GM08714 (cell line): ENCODE data around the gene PALLD.

Source experiments
- H3K4me3 ChIP-seq: fragments of 200-500 bp; sonication (Bioruptor generic); 2 replicates; pipeline ENCODE4 v1.5.1; 2014; ENCODE audit warnings: mild to moderate bottlenecking, low read length, inconsistent platforms
- ZNF274 ChIP-seq: IDR thresholded peaks from 2 replicates; pipeline ENCODE4 v1.6.1; 2012; ENCODE audit warnings: mild to moderate bottlenecking, low read depth, low read length

PALLD gene

DNA sequence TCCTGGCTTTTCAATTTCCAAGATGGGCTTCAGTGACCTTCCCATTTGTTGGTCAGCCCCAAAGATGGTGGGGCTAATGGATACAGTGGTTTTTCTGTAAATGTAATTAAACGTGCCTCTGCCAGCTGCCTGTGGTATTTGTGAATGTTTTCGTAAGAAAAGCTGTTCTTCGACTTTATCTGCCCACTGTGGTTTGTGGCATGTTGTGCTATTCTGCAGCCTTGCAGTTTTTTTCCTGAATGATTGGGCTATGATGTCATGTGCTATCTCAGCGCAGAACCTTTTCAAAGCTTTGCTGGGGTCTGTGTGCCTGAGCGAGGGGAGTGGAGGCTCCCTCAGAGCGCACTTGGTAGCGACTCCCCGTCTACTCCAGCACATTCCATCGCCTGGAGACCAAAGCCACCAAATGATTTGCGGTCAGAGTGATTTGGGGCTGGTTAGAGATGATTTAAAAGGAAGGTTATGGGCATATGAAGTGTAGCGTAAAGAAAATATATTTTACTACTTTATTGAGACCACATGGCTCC, 137.5 kb downstream of the PALLD start:
- TF ChIP-seq ZNF274 = no peak
- H3K4me3 ChIP-seq = no peak overlapping the region

DNA sequence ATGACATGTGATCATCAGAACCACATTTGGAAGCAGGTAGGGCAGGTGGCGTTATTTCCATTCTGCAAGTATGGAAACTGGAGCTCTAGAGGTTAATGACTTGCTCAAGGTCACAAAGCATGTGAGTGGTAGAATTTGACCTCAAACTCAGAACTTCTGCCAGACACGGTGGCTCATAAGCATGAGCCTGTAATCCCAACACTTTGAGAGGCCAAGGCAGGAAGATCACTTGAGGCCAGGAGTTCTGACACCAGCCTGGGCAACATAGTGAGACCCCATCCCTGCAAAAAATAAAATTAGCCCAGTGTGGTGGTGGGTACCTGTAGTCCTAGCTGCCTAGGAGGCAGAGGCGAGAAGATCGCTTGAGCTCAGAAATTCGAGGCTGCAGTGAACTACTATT, 139.2 kb downstream of the PALLD start:
- no peak overlapping the region for H3K4me3 ChIP-seq
- no peak for TF ChIP-seq ZNF274

DNA sequence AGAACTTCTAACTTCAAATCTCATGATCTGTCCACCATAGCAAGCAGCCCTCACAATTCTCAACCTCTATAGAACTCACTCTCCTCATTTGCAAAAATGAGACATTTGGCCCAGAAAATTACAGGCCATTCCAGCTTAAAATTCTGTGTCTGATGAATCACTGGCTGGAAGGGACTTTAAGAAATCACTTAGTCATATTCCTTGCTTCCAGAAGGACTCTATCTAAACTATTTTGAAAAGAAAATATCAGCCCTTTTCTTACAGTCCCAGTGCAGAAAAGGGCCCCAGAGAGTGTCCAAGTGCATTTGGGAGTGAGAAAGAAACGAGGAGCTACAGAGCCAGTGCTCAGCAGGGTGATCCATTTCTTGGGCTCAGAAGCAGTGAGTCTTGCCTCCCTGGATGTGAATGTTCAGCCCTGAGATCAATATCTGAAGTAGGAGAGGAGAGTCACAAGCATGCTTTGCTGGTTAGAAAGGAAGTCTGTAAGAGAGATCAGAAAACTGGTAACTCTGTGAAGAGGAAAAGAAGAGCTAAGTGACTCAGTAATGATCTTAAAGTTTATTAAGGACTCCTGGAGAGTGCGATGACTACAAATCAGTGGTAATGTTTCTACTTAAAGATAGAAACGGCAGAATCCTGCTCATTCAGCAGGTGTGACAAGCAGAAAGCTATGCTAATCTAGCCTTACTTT, 139.8 kb downstream of the PALLD start:
- H3K4me3 ChIP-seq = no peak overlapping the region
- TF ChIP-seq ZNF274 = no peak

DNA sequence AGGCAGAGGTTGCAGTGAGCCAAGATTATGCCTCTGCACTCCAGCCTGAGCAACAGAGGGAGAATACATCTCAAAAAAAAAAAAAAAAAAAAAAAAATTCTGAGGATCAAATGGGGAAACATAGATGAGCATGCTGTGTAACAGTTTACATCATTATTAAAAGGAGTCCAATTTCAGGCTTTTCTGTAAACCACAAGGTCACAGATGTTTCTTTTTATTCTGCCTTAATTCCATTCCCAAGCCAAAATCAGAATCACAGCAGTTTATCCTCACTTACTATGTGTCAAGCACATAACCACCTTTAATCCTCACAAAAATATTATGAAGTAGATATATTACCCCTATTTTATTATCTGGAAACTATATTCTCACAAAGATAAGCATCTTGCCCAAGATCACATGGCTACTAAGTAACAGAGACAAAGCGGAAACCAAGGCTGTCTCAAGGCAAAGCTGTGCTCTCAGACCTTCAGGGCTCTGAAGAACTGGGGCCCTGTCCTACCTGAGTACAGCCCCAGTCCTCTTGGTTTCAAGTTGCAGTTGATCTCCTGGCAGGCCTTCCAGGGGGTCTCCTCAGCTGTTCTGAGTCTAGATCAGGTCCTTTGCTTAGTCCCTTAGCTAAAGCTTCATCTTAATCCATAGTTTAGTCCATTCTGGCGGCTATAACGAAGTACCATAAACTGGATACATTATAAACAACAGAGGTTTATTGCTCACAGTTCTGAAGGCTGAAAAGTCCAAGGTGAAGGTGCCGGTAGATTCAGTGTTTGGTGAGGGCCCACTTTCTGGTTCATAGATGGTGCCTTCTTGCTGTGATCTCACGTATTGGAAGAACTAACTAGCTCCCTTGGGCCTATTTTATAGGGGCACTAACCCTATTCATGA, 141.3 kb downstream of the PALLD start:
- no peak overlapping the region for H3K4me3 ChIP-seq
- no peak for TF ChIP-seq ZNF274

DNA sequence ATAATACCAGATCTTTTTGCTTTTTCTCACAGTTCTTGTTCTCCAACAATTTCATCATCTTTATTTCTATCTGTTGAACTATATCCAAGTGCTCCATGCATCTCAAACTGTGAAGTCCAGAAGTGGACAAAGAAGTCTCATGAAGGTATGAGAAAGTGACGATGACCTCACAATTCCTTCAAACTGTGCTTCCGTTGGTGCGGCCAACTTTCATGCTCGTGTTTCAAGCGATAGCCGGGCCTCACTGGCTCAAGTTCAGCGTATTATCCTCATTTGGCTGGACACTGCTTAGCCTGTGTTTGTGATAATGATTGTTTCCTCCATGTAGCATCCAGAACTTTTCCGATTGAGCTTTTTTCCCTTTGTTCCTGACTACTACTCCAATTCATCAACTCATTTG, 143.1 kb downstream of the PALLD start:
- H3K4me3 ChIP-seq = no peak overlapping the region
- no peak for TF ChIP-seq ZNF274

DNA sequence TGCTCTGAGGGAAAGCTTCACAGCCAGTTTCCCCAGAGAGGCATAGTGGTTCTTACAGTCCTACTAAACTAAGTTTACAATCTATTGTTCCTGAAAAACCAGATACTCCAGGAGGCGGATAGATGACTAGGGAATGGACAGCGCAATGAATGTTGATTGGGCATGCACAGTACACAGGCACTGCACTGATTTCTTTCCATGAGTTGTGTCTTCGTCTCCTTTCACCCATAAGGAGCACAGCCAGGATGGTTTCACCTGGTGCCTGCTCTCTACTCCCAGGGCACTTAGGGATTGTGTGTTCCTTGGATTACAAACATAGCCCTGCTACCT, 144.9 kb downstream of the PALLD start:
- H3K4me3 ChIP-seq = no peak overlapping the region
- TF ChIP-seq ZNF274 = no peak

DNA sequence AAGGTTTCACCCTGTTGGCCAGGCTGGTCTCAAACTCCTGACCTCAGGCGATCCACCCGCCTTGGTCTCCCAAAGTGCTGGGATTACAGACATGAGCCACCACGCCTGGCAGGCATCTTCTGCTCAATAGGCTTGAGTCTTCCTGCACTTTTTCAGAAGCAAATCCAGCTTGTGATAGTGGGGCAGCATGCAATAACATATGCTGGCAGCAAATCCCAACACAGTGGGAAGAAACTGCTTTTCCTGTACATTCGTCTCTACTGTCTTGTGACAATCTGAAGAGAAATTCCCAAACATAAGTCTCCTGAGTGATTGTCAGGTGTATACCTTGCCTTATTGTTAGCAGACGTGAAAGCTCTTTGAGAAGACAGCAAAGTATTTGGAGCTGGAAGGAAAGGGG, 145.7 kb downstream of the PALLD start:
- H3K4me3 ChIP-seq = no peak overlapping the region
- TF ChIP-seq ZNF274 = no peak

DNA sequence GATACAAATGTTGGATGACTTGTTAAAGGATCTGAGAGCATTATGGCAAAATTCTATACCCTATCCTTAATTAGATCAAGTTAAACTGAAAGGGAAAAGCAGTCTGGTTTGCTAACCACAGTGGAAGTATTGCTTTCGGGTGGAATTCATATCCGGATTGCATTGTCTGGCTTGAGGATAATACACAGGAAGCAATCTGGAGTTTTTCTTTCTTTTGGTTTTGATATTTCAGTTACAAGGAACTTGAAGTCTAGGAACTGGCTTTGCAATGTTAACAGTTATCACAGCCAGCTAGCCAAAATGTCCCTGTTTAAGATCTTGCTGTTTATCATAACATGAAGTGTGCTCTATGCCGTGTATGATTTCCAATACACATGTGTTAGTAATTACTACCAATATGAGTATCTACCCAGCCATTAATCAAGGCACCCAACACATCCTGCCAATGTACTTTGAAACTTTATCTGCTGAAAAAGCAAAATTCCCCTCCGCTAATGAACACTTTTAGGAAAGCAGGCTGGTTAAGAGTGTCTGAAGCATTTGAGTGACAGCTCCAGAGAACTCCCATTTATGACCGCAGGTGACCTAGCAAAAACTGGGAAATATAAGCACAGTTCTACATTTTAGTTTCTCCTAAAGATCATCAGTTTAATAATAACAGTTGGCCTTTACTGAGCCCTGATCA, 146.4 kb downstream of the PALLD start:
- no peak overlapping the region for H3K4me3 ChIP-seq
- TF ChIP-seq ZNF274 = no peak

DNA sequence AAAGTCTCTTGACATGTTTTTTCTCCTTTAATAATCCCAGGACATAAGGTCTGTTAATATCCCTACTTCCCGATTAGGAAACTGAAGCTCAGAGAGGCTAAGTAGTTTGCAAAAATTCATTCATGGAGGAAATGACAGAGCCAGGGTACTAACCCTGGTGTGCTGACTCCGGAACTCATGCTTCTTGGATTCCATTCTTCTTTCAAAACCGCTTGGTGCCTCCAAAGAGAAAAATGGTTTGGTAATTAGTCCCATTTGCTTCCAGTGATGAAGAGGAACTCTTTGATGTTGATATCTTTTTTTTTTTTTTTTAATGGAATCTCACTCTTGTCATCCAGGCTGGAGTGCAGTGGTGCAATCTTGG, 146.9 kb downstream of the PALLD start:
- no peak for TF ChIP-seq ZNF274
- no peak overlapping the region for H3K4me3 ChIP-seq

DNA sequence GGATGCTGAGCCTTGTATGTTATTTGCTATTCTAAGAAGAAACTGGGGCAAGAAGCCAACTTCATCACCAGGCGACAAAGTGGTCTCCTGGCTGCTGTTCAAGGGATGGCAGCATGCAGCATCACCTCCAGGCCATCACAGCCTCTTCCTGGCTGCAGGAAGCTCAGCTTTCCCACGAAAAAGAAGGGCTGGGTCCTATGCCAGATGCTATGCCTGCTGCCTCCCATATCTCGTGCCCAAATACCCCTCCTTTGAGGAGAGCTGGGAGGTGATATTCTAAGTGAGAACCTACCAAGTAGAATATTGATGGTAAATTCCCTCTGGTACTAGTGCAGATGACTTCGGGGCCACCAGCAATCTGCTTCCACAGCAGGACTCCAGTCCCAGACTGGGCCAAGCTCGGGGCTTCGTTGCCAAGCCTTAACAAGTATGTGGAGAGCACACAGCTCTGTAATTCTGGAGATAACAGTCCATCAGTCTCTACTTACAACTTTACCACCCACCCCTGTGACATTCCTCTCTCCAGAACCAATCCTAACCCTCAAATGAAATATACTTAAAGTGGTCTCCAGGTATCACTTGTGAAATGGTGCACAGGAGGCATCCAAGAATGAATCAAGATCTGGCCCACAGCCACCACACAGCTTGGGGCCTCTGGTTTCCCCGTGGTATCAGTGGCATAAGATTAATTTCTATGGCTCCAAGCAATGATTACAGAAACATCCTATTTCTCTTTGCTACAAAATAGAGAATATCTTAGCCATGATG, 149.3 kb downstream of the PALLD start:
- H3K4me3 ChIP-seq = no peak overlapping the region
- TF ChIP-seq ZNF274 = no peak

DNA sequence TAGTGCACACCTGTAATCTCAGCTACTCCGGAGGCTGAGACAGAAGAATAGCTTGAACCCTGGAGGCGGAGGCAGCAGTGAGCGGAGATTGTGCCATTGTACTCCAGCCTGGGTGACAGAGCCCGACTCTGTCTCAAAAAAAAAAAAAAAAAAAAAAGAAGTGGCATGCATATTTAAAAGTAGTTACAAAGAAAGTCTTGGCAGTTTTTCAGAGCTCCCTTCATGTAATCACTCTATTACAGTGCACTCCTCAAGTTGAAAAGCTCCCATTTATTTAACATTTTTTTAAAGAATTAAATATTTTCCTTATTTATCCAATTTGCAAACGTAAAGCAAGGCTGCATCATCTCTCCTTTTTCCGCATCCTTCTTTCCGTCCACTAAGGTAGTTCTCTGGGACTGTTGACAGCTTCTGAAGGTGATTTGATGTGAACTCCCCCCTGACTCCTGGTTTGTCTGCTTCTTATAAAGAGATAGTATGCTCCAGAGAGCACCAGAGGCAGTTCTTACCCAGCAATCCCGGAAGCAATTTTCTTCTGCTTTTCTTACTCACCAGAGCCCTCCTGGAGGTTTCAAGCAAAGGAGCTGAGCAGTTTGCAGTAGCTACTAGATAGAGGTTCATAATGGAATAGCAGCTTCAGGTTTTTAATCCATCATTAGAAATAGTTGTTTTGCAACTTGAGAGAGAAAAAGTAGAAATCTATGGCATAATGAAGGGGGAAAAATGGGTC, 151.0 kb downstream of the PALLD start:
- TF ChIP-seq ZNF274 = no peak
- H3K4me3 ChIP-seq = no peak overlapping the region

DNA sequence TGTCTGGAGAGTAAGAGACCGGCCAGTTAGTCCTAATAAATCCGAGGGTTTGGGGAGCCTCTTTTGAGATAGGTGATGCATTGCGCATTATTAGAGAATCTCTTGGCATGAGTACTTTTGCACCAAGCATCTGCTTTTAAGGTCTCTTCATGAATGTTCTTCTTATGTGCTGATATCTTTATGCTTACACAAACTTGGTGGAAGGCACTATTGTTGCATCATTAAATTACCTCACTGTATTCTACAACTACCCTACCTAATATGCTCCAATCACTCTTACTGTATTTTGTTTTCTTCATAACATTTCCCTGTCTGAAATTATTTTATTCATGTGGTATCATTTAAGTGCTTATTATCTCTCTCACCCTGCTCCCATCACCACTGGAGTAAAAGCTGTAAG, 151.6 kb downstream of the PALLD start:
- no peak for TF ChIP-seq ZNF274
- no peak overlapping the region for H3K4me3 ChIP-seq

DNA sequence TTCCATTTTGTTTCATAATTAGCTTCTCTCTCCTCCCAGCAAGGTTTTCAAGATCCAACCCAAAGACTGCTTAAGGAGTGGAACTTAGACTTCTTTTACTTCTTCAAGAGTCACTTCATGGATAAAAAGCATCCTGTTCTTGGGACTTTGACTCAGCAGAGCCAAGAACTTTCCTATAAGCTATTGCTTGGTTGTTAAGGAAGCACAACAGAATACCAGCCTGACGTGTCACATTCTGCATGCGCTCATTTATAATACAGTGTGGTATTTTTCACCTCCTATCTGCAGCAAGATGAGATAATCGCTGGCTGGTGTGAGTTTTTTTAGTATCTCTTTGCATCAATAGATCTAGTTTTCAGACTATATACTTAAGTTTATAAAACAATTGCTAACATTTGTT, 152.1 kb downstream of the PALLD start:
- H3K4me3 ChIP-seq = no peak overlapping the region
- TF ChIP-seq ZNF274 = no peak
